SK-N-MC (cell line): Measurements from ENCODE around the gene SIX5.

Experiments
- EZH2 ChIP-seq: fragments of 200-600 bp; sonication (generic); IDR thresholded peaks from one replicate; pipeline ENCODE4 v1.6.1; 2017; ENCODE audit warnings: antibody characterized with exemption
- POLR2AphosphoS5 ChIP-seq: IDR thresholded peaks from 2 replicates; pipeline ENCODE4 v1.6.1; 2012; ENCODE audit warnings: mild to moderate bottlenecking, low read depth, low read length, borderline replicate concordance

- TF ChIP-seq EZH2 (no peak), POLR2AphosphoS5 (peak; percentile 73)
Measured at GRCh38 chr19:45717131-45717982, 51.7 kb downstream of the SIX5 start.
